Fibroblast of skin of left biceps (primary cell): ENCODE measurements around the gene VKORC1.
"Not testable (repeated sequence)": the region's sequence is repeated elsewhere in the genome, so short reads cannot be mapped to it uniquely, and the experiment has no call there.

Experiments
- DNase-seq, 2 experiments: peaks; one replicate each; pipeline ENCODE4 v3.0.0-alpha.2; 2013; ENCODE audit warnings: low read depth in 2 of 2

The VKORC1 gene

DNA sequence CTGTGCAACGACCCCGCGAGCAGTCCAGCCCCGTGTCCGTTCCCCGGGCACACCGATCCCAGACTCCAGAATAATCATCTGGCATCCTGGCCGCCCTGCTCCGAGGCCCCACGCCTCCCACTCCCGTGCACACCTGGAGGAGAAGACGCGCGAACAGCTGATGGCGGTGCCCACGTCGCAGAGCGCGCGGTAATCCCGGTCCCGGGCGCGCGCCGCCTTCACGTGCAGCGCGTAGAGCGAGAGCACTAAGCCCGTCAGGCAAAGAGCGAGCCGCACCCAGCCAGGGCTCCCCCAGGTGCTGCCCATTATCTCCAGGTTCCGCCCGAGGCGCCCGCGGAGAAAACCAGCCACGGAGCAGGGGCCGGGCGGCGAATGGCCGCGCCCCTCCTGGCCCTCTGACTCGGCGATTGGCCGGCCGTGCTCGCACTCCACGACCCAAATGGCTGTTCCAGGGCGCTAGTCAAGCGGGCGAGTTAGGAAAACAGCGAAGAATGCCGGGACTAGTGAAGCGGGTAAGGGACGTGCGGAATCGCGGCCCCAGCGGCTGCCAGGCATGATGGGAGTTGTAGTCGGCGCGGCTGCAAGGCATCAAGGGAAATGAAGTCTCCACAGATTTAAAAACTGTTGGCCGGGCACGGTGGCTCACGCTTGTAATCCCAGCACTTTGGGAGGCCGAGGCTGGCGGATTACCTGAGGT, at the start of gene VKORC1:
TSS of gene VKORC1 (minus strand) at position 374 of the 697 bp plus-strand sequence. CDS start at position 306, 68 bp downstream.
- DNase-seq = peak; percentile 88 to 94

DNA sequence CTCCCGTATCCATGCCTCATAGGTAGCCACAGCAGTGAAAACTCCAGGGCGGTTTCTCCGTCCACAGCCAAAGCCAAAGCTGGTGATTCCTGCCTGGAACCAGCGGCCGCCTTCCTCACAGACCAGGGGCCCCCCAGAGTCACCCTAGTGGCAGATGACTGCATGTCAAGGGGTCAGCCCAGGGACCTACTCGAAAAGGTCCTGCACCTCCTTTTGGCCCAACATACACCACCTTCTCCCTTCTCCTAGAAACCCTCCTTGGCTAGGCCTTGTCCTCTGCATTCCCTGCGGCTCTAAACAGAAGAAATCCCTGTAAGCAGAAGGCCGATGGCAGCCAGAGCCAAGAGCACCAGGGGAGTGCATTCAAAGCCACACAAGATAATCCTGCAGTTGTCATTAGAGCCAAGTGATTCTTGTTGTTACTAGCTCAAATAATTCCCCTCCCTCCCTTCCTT, 49.1 kb upstream of the VKORC1 start:
- DNase-seq = no peak

DNA sequence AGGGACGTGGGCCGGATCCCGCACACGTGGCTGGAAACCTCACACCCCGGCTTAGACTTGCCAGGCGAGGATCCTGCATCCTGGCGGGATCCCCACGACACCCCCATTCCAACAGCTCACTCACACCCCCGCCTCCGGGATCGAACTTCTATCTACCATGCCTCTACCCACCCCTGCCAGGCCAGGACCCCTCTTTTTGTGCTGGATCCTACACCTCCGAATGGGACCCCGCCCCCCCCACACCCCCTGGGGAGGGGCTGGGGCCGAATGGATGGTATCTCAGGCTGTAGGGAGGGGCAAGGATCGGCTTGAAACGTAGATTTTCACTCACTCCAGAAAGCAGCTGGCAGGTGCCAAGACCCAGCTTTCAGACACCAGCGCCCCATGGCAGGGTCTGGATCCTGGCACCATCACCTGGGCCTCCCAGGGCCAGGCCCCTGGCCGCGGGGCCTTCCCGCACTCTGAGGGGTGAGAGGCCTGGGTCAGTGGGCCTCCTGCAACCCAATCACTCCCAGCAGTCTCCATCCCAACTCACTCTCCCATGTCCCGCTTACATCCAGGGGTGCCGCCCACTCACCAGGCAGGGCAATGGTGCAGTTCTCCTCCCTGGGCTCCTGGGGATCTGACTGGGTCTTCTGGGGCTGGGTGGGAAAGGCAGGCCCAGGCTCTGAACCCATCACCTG, 48.6 kb upstream of the VKORC1 start:
- DNase-seq = no peak

DNA sequence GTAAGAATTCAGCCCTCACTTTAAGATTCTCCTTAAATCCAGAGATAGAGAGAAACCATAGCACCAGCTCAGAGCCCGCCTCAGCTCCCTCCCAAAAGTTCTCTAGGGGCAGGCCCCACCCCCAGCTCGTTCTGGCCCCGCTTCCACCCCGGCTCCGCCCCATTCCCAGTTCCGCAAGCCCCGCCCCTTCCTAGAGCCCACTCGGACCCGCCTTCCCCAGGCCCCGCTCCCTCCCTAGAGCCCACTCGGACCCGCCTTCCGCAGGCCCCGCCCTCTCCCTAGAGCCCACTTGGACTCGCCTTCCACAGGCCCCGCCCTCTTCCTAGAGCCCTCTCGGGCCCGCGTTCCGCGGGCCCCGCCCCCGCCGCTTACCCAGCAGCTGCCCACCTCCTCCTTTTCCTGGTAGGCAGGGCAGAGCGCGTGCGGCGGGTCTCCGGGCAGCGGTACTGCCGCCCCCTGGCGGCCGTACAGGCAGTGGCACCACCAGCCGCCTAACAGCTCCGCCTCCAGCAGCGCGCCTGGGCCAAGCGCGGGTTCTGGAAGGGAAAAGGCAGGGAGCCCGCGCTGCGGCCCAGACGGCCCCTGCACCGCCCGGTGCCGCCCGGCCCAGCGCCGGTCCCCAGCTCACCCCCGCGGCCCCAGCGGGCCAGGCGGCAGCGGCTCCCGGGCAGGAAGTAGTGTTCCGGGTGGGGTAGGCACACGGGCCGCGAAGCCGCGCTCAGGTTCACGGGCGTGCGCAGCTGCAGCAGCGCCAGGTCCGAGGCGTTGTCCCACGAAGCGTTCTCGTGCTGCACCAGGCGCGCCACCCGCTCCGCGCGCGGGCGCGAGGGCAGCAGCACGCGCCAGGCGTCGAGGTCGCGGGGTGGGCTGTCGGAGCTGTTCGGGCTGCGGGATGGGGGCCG, 47.8 kb upstream of the VKORC1 start:
- DNase-seq = peak; percentile 96 to 98

DNA sequence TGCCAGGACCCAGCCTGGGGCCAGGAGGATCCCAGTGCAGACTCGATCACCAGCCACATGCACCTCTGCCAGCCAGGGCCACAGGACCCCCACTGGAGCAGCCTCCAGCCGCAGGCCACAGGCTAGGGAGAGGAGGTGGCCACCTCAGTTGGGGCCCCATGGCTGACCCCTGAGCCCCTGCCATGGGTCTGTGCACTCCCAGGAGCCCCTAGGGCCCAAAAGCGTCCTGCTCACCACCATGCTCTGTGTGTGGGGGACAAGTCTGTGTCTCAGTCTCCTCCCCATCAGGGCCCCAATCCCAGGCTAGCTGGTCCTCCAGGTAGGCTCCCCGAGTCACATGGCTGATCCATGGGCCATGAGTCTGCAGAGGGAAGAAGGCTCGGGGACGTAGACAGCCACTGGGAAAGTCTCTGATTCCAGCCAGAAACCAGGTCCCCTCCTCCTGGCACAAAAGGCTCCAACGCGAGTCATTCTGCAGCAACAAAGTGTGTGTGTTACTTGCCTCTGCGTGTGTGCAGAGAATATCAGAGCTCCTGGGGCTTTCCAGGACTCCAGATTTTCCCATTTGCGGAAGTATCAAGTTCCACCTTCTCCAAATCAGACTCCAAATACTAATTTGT, 47.0 kb upstream of the VKORC1 start:
- DNase-seq = no peak

DNA sequence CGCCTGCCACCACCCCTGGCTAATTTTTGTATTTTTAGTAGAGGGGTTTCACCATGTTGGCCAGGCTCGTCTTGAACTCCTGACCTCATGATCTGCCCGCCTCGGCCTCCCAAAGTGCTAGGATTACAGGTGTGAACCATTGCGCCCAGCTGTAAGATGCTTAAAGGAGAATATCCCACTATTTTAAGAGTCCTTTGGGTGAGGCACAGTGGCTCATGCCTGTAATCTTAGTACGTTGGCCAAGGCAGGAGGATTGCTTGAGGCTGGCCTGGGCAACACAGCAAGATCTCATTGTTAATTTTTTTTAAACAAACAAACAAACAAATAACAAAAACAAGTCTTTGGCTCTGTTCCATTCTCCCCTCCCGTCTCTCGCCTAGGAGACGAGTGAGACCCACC, 46.5 kb upstream of the VKORC1 start:
- DNase-seq = not testable (repeated sequence)

DNA sequence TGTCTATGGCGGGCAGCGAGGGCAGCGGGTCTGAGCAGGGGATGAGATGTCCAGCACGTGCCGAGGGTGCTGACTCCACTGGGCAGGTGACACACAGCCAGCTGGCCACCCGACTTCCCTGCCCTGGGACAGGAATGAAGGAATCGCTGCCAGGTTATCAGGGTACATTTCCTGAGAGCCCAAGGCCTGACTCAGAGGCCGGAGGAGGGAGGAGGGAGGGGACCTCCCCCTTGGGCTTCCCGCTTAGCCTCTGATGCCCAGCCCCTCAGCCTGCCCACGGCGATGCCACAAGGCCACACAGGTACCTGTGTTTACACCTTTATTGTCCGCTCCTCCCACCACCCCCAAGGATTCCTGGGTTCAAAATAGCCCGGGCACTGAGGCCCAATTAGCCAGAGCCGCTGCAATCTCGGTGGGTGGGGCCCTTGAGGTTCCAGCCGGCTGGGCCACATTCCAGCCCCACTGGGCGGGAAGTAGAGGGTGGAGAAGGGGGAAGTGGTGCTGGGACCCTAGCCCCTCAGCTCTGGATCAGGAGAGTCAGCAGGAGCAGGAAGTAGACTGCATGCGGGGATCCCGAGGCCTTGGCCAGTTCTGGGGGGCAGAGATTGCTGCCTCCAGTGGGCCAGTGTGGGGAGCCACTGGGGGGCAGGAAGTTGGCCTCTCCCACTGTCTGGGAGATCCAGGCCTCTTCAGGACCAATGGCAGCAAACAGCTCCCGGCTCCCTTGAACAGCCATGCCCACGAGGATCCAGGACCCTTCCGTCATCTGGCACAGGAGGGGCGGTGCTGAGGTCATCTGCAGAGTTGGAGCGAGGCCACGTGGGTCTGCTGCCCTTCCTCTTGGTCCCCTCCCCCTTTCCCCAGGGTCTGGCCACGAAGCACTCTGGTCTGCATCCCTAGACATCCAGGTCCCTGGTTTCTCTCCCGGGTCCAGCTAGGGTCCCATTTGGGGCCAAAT, 44.3 kb upstream of the VKORC1 start:
- no peak for DNase-seq

DNA sequence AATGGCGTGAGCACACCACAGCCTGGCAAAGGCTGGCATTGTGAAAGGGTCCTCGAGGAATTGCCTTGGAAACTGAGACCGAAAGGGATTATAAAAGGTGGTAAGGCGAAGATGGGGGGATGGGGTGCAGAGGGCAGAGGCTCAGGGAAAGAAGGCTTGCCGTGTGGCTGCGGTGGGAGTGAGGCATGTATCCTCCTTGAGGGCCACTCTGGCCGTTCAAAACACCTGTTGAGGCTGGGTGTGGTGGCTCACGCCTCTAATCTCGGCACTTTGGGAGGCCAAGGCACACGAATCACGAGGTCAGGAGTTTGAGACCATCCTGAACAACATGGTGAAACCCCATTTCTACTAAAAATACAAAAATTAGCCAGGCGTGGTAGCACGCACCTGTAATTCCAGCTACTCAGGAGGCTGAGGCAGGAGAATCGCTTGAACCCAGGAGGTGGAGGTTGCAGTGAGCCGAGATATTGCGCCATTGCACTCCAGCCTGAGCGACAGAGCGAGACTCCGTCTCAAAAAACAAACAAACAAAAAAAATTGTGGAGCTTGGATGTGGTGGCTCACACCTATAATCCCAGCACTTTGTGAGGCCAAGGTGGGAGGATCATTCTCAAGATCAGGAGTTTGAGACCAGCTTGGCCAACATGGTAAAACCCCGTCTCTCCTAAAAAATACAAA, 42.4 kb upstream of the VKORC1 start:
- DNase-seq = not testable (repeated sequence)

DNA sequence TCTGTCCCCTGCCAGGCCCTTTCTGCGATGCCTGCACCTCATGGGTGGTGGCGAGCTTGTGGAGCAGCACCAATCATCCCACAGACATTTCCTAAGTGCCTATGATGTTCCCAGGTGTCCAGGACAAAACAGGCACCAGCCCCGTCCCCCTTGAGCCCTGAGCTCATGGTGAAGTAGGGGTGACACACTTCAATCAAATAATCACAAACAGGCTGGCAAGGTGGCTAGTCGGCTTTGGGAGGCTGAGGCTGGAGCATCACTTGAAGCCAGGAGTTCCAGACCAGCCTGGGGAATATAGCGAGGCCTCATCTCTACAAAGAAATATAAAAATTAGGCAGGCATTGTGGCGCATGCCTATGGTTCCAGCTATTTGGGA, 41.7 kb upstream of the VKORC1 start:
- DNase-seq = no peak

DNA sequence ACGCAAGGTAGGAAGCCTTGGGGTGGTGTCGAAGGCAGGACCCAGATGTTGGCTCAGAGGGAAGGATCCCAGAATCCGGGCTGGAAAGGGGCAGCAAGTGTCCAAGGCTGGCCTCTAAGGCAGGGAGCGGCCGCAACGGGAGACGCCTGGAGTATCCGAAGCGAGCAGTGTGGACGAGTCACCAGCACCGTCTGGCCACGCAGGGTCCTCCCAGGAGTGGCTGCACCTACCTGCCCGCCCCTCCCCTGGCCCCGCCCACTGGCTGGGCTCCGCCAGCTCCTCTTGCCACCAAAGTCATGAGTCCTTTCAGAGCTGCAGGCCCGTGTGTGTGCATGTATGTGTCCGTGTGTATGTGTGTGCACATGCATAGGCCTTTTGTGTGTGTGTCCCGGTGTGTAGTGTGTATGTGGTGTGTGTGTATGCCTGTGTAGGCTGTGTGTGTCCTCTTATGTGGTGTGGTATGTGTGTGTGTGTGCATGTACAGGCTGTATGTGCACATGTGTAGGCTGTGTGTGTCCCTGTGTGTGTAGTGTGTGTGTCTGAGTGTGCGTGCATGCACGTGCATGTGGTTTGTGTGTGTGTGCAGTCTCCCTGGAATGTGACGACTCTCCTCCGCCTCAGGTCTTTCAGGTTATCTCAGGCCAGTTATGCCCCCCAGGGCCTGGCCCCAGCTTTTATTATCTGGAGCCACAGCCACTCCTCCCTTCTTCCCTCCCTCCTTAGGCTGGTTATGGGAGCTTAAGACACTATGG, 41.1 kb upstream of the VKORC1 start, which contains the start of gene PRSS8:
TSS of gene PRSS8 (minus strand) at position 193 of the 752 bp plus-strand sequence. CDS start 229 bp downstream, outside the sequence.
- no peak for DNase-seq

DNA sequence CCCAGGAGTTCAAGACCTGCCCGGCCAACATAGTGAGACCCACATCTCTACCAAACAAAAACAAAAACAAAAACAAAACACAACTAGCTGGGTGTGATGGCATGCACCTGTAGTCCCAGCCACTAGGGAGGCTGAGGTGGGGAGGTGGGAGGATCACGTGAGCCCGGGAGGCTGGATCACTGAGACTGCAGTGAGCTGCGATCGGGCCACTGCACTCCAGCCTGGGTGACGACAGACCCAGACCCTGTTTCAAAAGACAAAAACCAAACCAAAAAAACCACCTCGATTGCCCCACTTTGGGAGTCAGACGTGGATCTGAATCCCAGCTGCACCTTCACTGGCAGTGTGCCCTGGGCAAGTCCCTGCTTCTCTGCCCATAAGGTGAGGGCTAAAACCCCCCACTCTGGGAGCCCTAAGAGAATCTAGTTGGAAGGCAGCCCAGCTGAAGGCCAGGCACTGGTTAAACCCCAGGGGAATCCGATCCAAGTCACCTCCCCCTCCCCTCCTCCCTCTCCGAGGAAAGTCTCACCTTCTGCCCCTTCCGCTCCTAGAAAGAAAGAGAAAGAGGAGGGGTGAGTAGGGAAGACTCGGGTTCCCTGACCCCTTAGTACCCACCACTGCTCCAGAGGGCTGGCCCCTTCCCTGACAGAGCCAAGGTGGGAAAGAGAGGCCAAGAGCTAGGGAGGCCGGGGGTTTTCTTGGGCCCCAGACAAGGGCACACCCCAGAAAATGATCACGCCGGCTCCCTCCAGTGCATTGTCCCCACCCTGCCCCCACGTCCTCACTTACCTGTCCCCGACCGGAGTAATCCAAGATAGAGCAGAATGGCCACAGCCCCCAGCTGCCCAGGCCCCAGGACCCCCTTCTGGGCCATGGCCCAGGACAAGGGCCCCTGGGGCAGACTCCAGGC, 40.3 kb upstream of the VKORC1 start:
- DNase-seq = no peak

DNA sequence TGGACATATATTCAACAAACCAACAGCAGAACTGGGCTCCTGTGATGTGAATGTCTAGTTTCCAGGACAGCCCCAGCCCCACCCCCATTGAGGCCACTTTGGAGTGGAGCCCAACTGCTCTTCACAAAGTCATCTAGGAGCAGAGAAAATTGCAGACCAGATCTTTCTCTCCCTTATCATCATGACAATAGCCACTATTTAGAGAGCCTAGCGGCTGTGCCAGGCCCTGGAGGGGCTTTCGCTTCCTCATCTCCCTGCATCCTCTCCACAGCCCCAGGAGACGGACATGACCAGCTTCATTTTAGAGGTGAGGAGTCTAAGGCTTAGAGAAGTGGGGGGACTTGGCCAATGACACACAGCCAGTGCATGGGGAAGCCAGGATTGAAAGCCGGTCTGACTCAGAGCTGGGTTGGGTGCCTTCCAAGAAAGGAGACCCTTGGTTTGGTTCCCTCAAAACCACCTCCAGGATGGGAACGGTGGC, 39.5 kb upstream of the VKORC1 start:
- DNase-seq = no peak

DNA sequence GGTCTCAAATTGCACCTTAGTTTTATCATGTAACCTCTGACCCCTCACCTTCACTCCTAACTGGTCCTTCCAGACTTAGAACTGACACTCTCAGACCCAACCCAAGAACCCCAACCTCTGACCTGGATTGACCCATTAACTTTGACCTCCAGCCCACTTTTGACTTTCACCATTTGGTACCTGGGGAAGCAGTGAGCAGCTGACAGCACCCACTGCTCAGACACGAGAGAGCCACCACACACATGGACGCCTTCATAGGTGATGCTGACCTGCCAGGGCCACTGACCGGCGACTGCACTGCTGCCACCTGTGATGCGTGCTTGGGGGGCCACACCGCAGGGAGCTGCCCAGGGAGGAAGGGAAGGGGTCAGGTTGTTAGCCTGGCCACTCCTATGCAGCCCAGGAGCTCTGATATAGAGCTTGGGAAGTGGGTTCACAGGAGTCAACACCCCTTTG, 38.5 kb upstream of the VKORC1 start:
- DNase-seq = no peak

DNA sequence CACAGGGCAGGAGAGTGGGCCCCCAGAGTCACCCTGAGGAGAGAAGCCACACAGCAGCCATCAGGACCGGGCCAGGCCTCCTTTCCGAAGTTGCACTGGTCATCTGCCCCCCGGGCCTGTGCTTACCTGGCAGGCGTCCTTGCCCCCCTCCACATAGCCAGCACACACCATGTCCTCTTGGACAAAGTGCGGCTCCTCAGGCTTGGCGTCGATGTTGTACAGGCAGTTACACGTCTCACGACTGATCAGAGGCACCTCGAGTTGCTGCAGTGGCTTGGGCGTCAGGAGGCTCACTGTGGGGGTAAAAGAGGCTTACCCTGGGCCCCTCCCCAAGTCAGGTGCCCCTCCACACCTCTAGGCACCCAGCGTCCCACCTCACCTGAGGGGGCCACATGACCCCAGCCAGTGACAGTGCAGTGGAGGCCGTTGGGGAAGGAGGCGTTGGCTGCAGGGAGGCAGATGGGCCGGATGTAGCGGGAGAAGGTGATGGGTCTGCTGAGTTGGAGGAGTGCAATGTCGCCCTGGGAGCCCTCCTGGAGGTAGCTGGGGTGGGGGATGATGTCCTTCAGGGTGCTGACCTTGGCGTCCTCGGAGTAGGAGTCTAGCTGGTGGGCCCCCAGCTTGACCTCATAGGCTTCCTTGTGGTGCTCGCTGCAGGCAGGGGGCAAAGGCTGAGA, 37.8 kb upstream of the VKORC1 start:
- DNase-seq = no peak

DNA sequence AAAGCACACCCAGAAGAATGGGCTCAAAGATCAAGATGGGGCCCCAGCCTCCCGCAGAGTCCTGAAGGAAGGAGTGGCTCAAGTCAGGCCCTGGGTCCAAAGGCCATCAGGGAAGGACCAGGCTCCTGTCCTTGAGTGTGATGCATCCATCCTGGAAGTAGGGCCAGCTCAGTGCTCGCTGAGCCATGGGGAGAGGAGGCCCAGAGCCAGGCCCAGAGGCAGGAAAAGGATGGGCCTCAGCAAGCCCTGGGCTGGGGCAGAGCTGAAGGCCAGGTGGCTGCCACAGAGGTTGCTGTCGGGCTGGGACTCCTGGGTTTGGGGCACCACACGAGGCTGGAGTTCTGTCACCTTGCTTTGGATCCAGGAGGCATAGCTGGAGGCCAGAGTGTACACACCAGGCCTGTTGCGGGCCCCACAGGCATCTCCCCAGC, 37.3 kb upstream of the VKORC1 start:
- no peak for DNase-seq

DNA sequence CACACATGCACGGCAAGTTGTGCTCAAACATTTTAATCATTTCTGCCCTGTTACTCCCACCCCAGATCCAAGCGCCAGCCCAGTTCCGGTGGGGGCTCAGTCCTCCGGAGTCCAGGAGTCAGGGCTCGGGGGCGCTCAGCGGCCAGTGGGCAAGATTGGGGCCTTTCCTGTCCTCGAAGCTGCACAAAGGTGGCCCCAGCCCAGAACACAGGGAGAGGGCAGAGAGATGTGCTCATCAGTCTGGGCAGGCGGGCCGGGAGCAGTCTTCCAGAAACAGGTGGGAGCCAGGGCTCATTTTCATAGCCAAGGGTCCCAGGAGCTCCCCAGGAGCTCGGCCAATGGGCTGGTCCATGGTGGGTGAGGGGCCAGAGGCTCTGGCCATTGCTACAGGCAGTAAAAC, 36.8 kb upstream of the VKORC1 start:
- no peak for DNase-seq

DNA sequence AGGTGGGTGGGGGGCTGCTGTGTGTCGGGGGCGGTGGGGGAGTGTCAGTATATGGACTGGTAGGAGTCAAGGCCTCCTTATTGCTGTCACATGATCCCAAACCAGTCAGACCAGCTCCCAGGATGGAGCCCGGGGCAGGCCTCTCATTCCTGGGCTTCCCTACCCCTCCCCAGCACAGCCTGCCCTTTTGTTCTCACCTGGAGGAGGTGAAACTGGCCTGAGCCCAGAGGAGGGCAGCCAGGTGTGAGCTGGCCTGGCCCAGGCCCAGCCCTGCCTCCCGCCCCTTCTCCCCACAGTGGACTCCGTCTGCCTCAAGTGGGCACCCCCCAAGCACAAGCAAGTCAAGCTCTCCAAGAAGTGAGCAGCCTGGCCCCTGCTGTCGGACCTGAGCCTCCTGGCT, 36.3 kb upstream of the VKORC1 start:
- DNase-seq = no peak
